Fibroblast of the conjunctiva (primary cell): ENCODE results near the gene C11orf52.

Experiments
- DNase-seq: peaks from one replicate; pipeline ENCODE4 v3.0.0-alpha.2; 2010; ENCODE audit warnings: low read depth

The C11orf52 gene

DNA sequence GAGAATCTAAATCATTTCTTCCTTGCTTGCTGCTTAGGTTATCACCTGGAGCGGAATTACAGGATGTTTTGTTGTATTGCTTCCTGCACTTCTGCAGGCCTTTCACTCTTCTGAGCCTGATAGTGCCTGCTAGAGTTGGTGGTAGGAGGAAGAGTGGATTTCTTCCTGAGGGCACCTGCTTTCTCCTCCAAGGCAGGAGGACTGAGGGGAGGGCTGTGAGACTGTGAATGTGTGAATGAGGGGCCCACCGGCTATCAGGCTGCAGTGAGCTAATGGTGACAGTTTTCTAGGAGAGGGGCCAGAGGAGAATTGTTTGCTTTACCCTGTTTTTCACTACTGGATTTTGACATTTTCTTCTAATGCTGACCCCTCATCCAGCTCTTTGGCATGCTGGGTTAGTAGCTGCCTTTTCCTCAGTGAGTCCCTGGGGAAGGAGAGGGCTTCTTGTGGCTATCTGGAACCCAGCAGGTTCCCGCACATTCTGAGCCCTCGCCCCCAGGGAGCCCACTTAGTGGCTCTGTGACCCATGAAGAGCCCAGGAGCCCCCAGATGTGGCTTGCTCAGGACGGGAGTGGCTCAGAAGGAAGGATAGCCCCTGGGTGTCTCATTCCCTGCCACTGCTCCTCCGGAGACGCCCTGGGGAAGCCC is 57.5 kb downstream of the C11orf52 start:
- DNase-seq = no peak
